Measurements from ENCODE around the gene NPAS2. TPM values are rescaled to one million over a fixed set of nuclear protein-coding genes. Genes with fewer than 3 reads are reported as not detected.

Gene NPAS2
- total and polyA plus RNA-seq, 2 of the 8 experiments (the other 6 are each of a cell fraction or from before 2014, with no cell fraction given), result 1.8 to 1.9 TPM

DNA sequence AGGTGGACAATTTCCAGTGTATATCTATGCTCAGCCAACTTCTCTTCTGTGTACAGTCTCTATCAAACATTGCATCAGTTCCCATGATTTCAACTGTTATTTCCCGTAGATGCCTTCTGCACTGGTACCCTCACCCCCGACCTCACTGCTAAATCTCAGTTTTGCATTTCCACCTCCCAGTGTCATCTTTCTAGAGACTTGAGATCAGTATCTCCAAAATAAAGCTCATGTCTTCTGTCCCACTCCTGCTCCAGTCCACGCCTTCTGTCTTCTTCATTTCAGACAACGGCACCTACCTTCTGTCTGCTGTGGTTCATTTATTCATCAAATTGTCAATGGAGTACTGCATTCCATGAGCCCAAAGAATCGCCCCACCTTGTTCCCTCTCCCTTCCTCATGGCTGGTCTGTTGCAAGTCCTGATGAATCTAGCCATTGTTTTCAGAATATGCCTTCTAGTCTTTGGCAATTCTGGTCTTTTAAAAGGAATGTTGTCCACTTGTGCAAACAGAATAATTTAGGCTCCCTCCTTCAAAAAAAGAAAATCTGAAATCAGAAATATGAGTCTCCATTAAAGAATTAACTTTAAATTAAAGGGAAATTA, 23.3 kb upstream of the NPAS2 start:
- Histone ChIP-seq H4K91ac (replicated peaks; ENCODE audit: insufficient read length, low read length) (no peak overlapping the region), H2BK15ac (ENCODE audit: low read length) (no peak overlapping the region), H4K20me1 (replicated peaks in 1 of 2; ENCODE audit: control insufficient read depth in 1 of 2, insufficient read depth in 2 of 2, low read length in 2 of 2) (no peaks in the 10 kb centered on the region), H3K4me3 (ENCODE audit: extremely low read depth in 1 of 4, insufficient read depth in 2 of 4, low read depth in 3 of 4, low read length in 4 of 4) (no peak overlapping the region), H3K9ac (replicated peaks in 1 of 4; ENCODE audit: extremely low read depth in 1 of 4, low read depth in 3 of 4, low read length in 3 of 4) (no peak overlapping the region), H3K18ac (ENCODE audit: extremely low read depth, low read length) (no peak overlapping the region), H3K79me1 (ENCODE audit: low read depth, low read length) (no peaks in the 10 kb centered on the region), H2AFZ (ENCODE audit: low read length) (no peak overlapping the region), H3K27ac (ENCODE audit: low read depth, low read length) (no peak overlapping the region), H2BK120ac (replicated peaks; ENCODE audit: low read depth, low read length) (no peak overlapping the region), H3K4ac (replicated peaks; ENCODE audit: insufficient read length, low read depth, low read length) (no peak overlapping the region), H3K23ac (ENCODE audit: insufficient read length) (no peak overlapping the region), H3K79me2 (ENCODE audit: control insufficient read depth in 1 of 2, insufficient read depth in 2 of 2, low read length in 2 of 2) (no peaks in the 10 kb centered on the region), H3K27me3 (replicated peaks in 1 of 4; ENCODE audit: control insufficient read depth in 3 of 4, extremely low read depth in 1 of 4, insufficient read depth in 3 of 4, low read length in 3 of 4) (no peaks in the 10 kb centered on the region), H3K56ac (replicated peaks; ENCODE audit: insufficient read length, low read depth, low read length) (no peak overlapping the region), H4K5ac (ENCODE audit: insufficient read length, low read depth, low read length) (no peak overlapping the region), H3K4me1 (replicated peaks in 1 of 4; ENCODE audit: control insufficient read depth in 3 of 4, insufficient read depth in 4 of 4, low read length in 3 of 4) (no peaks in the 10 kb centered on the region), H2BK5ac (ENCODE audit: low read depth, low read length) (no peak overlapping the region), H3K9me3 (ENCODE audit: insufficient read depth in 2 of 2, low read depth in 1 of 2, low read length in 1 of 2) (no peaks in the 10 kb centered on the region), H2AK5ac (ENCODE audit: low read depth, low read length) (no peak overlapping the region), H4K8ac (ENCODE audit: extremely low read depth, insufficient read depth, low read length) (no peak overlapping the region), H3K23me2 (ENCODE audit: low read depth, low read length) (no peaks in the 10 kb centered on the region), H3K4me2 (ENCODE audit: insufficient read depth in 1 of 2, low read depth in 2 of 2, low read length in 2 of 2) (no peak overlapping the region), H2BK20ac (ENCODE audit: low read length) (no peak overlapping the region), H3K14ac (ENCODE audit: insufficient read length) (no peak overlapping the region), H2BK12ac (ENCODE audit: low read depth, low read length) (no peak overlapping the region), H3K36me3 (ENCODE audit: control insufficient read depth in 2 of 4, insufficient read depth in 4 of 4, low read length in 3 of 4) (no peaks in the 10 kb centered on the region)
- WGBS, 2 experiments (ENCODE audit: extremely low coverage in 1 of 2, insufficient coverage in 1 of 2, insufficient read length in 1 of 2, insufficient replicate concordance in 2 of 2, low coverage in 1 of 2, low lambda C conversion rate in 2 of 2, missing lambda C conversion rate in 1 of 2), result 79% methylated on average over 5 of the region's 5 CpGs; no CpG with 5 or more reads in 1 of the 2 experiments
- DNase-seq (ENCODE audit: low read depth in 1 of 2, low spot score in 2 of 2), result no peak
- POLR2A ChIA-PET (ENCODE audit: partially characterized antibody), result no interaction called here
- no peak for TF ChIP-seq TCF12 (IDR thresholded peaks at IDR 0.05; ENCODE audit: low read depth, low read length)
- no peak for TF ChIP-seq RNF2 (IDR thresholded peaks at IDR 0.05; ENCODE audit: borderline replicate concordance, low read depth, low read length, missing control alignments, poor library complexity, severe bottlenecking)
- TF ChIP-seq CBX5 (IDR thresholded peaks at IDR 0.05; ENCODE audit: low read depth, low read length), result no peak
- TF ChIP-seq KDM1A (IDR thresholded peaks at IDR 0.05; ENCODE audit: borderline replicate concordance, low read length), result no peak
- no peak for TF ChIP-seq CTBP2 (IDR thresholded peaks at IDR 0.05; ENCODE audit: borderline replicate concordance, insufficient read depth, insufficient read length, low read length)
- CTCF ChIA-PET (ENCODE audit: partially characterized antibody), result interaction anchor here (1.7 kb wide), 1 partner anchor 22 kb away, joined by 4 read pairs; no protein-coding TSS in a partner anchor
- no peak for FAIRE-seq

All from H1 (cell line).